Activated naive CD8-positive, alpha-beta T cell treated with anti-CD3 and anti-CD28 coated beads, Interleukin-2, amount 50 U/mL, for 24 hours (primary cell): ENCODE measurements around the gene PDXDC1.
A peak's percentile ranks its signal among the peaks of the same experiment; 100 is the strongest.
"Not testable (repeated sequence)": the region's sequence is repeated elsewhere in the genome, so short reads cannot be mapped to it uniquely, and the experiment has no call there.

Experiments used
- ATAC-seq: fragments of 150-1000 bp; cut with Tn5 transposase; one replicate; pipeline ENCODE4 v1.10.0; 2021
- DNase-seq: peaks from one replicate; pipeline ENCODE4 v3.0.0; 2021
- H3K27ac Mint-ChIP-seq: one replicate; pipeline ENCODE4 v1.8.0; 2021; ENCODE audit warnings: mild to moderate bottlenecking, mixed read lengths
- H3K27me3 Mint-ChIP-seq: one replicate; pipeline ENCODE4 v1.8.0; 2021; ENCODE audit warnings: mixed read lengths
- H3K36me3 Mint-ChIP-seq: one replicate; pipeline ENCODE4 v1.8.0; 2021; ENCODE audit warnings: low read depth, mixed read lengths
- H3K4me1 Mint-ChIP-seq: one replicate; pipeline ENCODE4 v1.8.0; 2021; ENCODE audit warnings: mixed read lengths
- H3K4me3 Mint-ChIP-seq: one replicate; pipeline ENCODE4 v1.8.0; 2021; ENCODE audit warnings: mild to moderate bottlenecking, moderate library complexity, mixed read lengths
- H3K9me3 Mint-ChIP-seq: one replicate; pipeline ENCODE4 v1.8.0; 2021; ENCODE audit warnings: mixed read lengths

The PDXDC1 gene, protein sequence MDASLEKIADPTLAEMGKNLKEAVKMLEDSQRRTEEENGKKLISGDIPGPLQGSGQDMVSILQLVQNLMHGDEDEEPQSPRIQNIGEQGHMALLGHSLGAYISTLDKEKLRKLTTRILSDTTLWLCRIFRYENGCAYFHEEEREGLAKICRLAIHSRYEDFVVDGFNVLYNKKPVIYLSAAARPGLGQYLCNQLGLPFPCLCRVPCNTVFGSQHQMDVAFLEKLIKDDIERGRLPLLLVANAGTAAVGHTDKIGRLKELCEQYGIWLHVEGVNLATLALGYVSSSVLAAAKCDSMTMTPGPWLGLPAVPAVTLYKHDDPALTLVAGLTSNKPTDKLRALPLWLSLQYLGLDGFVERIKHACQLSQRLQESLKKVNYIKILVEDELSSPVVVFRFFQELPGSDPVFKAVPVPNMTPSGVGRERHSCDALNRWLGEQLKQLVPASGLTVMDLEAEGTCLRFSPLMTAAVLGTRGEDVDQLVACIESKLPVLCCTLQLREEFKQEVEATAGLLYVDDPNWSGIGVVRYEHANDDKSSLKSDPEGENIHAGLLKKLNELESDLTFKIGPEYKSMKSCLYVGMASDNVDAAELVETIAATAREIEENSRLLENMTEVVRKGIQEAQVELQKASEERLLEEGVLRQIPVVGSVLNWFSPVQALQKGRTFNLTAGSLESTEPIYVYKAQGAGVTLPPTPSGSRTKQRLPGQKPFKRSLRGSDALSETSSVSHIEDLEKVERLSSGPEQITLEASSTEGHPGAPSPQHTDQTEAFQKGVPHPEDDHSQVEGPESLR

DNA sequence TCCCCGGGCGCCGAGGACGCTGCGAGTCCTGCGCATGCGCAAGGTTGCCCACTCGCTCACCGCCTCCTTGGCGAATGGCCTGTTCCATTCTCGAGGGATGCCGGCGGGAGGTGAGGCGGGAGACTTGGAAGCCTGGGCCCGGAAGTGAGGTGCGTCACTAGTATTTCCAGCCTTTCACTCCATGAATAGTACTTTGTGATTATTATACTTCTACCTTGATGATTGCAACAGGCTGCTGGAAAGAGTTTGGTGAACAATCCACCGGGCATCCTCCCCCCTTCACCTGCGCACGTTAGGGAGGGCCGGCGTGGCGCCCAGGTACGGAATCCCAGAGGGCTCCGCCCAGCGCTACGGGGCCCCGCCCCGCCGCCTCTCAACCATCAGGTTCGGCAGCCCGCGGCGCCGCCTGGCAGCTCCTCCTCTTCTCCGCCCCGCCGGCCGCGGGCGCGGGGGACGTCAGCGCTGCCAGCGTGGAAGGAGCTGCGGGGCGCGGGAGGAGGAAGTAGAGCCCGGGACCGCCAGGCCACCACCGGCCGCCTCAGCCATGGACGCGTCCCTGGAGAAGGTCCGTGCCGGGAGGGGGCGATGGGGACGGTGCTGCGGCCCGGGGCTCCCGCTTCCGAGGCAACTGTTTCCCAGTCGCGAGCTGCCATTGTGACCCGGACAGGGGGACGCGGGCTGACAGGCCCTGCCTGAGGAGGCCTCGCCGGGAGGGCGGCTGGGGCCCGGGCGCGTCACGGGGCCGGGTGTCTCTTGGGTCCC, at the start of gene PDXDC1:
TSS of gene PDXDC1 (plus strand) at position 371 of the 762 bp plus-strand sequence. CDS start at position 545, 174 bp downstream.
- not testable (repeated sequence) for H3K27me3 Mint-ChIP-seq, H3K36me3 Mint-ChIP-seq, H3K9me3 Mint-ChIP-seq
- ATAC-seq (peak; percentile 97), DNase-seq (peak; percentile 99)
- peak within 1 kb of the TSS; percentile 87 for H3K4me3 Mint-ChIP-seq
- peak within 1 kb of the TSS; percentile 85 for H3K27ac Mint-ChIP-seq
- peaks cover 27% of the 10 kb centered on the region for H3K4me1 Mint-ChIP-seq

DNA sequence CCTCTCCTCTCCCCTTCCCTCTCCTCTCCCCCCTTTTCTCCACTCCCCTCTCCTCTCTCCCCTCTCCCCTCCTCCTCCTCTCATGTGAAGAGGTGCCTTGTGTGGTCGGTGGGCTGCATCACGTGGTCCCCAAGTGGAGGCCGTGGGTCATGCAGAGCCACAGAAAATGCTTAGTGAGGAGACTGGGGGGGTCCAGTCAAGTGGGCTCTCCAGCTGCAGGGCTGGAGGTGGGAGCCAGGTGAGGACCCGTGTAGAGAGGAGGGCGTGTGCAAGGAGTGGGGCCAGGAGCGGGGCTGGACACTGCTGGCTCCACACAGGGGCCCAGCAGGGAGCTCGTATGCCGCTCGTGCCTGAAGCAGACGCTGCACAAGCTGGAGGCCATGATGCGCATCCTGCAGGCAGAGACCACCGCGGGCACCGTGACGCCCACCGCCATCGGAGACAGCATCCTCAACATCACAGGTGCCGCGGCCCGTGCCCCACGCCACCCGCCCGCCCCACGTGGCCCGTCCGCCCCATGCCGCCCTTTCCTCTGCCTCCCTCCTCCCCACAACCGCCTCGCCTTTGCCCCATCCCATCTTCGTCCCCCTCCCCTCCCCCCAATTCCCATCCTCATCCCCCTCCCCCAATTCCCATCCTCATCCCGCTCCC, 46.6 kb upstream of the PDXDC1 start:
- DNase-seq, H3K4me3 Mint-ChIP-seq: not testable (repeated sequence)

DNA sequence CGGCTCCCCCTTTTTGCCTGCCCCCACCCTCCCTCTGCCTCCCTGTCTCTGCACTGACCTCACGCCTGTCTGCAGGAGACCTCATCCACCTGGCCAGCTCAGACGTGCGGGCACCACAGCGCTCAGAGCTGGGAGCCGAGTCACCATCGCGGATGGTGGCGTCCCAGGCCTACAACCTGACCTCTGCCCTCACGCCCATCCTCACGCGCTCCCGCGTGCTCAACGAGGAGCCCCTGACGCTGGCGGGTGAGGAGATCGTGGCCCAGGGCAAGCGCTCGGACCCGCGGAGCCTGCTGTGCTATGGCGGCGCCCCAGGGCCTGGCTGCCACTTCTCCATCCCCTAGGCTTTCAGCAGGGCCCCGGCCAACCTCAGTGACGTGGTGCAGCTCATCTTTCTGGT, 45.6 kb upstream of the PDXDC1 start:
- H3K9me3 Mint-ChIP-seq, H3K27ac Mint-ChIP-seq, H3K4me3 Mint-ChIP-seq, H3K27me3 Mint-ChIP-seq, DNase-seq, H3K4me1 Mint-ChIP-seq, H3K36me3 Mint-ChIP-seq, ATAC-seq: not testable (repeated sequence)

More for the DNA sequence above, 46.6 kb upstream of the PDXDC1 start:
- peak; percentile 46 for ATAC-seq
- not testable (repeated sequence) for H3K9me3 Mint-ChIP-seq, H3K27me3 Mint-ChIP-seq, H3K27ac Mint-ChIP-seq, H3K4me1 Mint-ChIP-seq, H3K36me3 Mint-ChIP-seq

DNA sequence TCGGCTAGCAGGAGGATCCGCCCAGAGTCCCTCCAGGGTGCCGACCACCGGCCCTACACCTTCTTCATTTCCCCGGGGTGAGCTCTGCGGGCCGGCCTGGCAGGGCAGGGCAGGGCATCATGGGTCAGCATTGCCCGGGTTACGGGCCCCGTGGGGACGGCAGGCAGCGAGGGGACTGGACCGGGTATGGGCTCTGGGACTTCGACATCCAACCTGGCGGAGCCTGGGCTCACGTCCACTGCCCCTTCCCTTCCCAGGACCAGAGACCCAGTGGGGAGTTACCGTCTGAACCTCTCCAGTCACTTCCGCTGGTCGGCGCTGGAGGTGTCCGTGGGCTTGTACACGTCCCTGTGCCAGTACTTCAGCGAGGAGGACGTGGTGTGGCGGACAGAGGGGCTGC, 44.6 kb upstream of the PDXDC1 start:
- H3K4me3 Mint-ChIP-seq, H3K36me3 Mint-ChIP-seq, H3K4me1 Mint-ChIP-seq, H3K27me3 Mint-ChIP-seq, H3K27ac Mint-ChIP-seq, H3K9me3 Mint-ChIP-seq, ATAC-seq, DNase-seq: not testable (repeated sequence)

DNA sequence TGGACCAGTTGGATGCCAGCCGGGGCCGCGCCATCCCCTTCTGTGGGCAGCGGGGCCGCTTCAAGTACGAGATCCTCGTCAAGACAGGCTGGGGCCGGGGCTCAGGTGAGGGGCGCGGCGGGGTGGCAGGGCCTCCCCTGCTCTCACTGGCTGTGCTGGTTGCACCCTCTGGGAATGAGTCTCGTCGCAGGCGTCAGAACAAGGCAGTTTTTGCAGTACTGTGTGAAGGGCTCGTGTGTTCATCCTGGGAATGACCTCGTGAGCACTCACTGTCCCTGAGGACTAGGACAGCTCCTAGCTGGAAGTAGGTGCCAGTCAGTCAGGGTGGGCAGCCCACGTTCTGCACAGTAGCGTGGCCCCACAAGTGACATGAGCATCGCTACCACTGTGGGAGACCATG, 43.9 kb upstream of the PDXDC1 start:
- H3K9me3 Mint-ChIP-seq, H3K4me1 Mint-ChIP-seq, DNase-seq, H3K36me3 Mint-ChIP-seq, H3K27me3 Mint-ChIP-seq, ATAC-seq, H3K27ac Mint-ChIP-seq, H3K4me3 Mint-ChIP-seq: not testable (repeated sequence)

DNA sequence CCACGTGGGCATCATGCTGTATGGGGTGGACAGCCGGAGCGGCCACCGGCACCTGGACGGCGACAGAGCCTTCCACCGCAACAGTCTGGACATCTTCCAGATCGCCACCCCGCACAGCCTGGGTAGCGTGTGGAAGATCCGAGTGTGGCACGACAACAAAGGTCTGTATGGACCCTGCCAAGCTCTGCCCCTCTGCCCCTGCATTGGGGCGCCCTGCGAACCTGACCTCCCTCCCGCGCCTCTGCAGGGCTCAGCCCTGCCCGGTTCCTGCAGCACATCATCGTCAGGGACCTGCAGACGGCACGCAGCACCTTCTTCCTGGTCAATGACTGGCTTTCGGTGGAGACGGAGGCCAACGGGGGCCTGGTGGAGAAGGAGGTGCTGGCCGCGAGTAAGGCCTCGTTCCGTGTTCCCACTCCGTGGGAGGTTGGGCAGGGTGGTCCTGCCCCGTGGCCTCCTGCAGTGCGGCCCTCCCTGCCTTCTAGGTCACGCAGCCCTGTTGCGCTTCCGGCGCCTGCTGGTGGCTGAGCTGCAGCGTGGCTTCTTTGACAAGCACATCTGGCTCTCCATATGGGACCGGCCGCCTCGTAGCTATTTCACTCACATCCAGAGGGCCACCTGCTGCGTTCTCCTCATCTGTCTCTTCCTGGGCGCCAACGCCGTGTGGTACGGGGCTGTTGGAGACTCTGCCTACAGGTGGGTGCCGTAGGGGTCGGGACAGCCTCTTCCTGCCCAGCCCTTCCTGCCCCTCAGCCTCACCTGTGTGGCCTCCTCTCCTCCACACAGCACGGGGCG, 42.0 kb upstream of the PDXDC1 start:
- ATAC-seq, H3K4me1 Mint-ChIP-seq, H3K4me3 Mint-ChIP-seq, H3K27ac Mint-ChIP-seq, H3K9me3 Mint-ChIP-seq, DNase-seq, H3K27me3 Mint-ChIP-seq, H3K36me3 Mint-ChIP-seq: not testable (repeated sequence)

DNA sequence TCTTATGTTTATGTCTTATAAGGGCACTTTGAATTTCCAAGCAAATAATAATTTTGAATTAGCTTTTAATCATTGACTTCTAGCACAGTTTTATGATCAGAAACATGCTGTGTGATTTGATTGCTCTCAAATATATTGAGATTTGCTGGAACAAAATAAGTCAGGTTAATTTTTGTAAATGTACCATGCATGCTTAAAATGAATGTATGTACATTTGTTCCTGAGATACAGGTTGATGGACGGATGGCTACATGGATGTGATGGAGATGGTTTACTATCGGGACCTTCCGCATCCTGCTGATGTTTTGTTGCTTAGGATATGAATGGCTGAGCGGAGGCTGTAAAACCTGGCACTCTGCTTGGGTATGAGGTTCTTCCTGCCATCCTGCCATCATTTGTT, 37.7 kb upstream of the PDXDC1 start, which contains the start of gene NPIPA1:
TSS of gene NPIPA1 (plus strand) at position 301 of the 400 bp plus-strand sequence. CDS start at position 301, 0 bp downstream.
- not testable (repeated sequence) for H3K4me3 Mint-ChIP-seq, H3K4me1 Mint-ChIP-seq, H3K36me3 Mint-ChIP-seq, ATAC-seq, H3K27me3 Mint-ChIP-seq, H3K9me3 Mint-ChIP-seq, DNase-seq, H3K27ac Mint-ChIP-seq

DNA sequence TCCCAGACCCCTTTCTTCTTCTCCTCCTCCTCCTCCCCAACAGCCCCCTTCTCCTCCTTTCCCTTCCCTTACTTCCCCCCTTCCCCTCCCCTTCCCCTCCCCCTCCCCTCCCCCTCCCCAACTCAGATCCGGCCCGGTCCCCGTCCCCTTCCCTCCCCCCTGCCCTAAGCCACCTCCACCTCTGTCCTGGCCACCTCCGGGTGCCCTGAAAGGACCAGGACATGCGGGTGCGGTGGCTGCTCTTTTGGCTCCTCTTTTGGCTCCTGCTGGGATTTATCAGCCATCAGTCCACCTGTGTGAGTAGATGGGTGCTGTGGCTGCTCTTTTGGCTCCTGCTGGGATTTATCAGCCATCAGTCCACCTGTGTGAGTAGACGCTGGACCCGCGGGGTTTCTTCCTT, 36.8 kb upstream of the PDXDC1 start:
- not testable (repeated sequence) for ATAC-seq, H3K4me1 Mint-ChIP-seq, H3K27ac Mint-ChIP-seq, H3K27me3 Mint-ChIP-seq, H3K4me3 Mint-ChIP-seq, H3K9me3 Mint-ChIP-seq, H3K36me3 Mint-ChIP-seq, DNase-seq

DNA sequence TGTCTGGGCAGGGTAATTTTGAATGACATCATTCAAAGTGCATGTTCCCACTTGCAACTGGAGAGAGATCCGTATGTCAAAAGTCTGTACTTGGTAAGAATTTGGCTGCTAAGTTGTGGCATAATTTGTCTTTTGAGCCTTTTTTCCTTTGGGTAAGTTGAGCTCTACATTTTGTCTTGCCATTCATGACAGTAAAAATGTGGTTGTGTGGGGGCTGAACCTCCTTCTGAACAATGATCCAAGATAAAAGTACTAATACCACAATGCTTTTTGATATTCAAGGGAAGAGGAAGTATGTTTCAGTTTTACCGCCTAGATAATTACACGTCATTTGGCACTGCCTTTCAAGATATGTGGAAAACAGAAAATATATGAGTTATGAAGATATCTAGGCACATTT, 32.1 kb upstream of the PDXDC1 start:
- not testable (repeated sequence) for H3K27me3 Mint-ChIP-seq, H3K36me3 Mint-ChIP-seq, ATAC-seq, DNase-seq, H3K27ac Mint-ChIP-seq, H3K9me3 Mint-ChIP-seq, H3K4me1 Mint-ChIP-seq, H3K4me3 Mint-ChIP-seq

DNA sequence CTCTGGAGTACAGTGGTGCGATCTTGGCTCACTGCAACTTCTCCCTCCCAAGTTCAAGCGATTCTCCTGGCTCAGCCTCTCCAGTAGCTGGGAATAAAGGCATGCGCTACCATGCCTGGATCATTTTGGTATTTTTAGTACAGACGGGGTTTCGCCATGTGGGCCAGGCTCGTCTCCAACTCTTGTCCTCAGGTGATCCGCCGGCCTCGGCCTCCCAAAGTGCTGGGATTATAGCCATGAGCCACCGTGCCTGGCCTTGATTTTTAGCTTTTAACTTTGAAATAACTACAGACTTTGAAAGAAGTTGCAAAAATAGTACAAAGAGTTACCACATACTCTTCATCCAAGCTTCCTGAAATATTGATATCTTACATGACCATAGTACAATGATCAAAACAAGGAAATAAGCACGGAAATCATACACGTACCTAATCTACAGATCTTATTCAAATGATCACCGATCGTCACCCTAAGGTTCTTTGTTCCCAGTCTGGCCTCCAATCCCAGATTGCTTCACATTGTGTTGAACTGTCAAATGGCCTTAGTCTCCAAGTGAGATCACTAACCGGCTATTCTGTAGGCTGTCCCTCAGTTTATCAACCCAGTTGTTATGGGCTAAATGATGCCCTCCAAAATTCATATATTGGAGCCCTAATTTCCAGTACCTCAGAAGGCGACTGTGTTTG, 19.1 kb upstream of the PDXDC1 start:
- H3K27me3 Mint-ChIP-seq: no peaks in the 10 kb centered on the region
- H3K4me1 Mint-ChIP-seq: no peaks in the 10 kb centered on the region
- no peak overlapping the region for H3K27ac Mint-ChIP-seq
- H3K36me3 Mint-ChIP-seq: no peaks in the 10 kb centered on the region
- DNase-seq: no peak
- no peak overlapping the region for H3K4me3 Mint-ChIP-seq
- no peak for ATAC-seq
- H3K9me3 Mint-ChIP-seq: no peaks in the 10 kb centered on the region

DNA sequence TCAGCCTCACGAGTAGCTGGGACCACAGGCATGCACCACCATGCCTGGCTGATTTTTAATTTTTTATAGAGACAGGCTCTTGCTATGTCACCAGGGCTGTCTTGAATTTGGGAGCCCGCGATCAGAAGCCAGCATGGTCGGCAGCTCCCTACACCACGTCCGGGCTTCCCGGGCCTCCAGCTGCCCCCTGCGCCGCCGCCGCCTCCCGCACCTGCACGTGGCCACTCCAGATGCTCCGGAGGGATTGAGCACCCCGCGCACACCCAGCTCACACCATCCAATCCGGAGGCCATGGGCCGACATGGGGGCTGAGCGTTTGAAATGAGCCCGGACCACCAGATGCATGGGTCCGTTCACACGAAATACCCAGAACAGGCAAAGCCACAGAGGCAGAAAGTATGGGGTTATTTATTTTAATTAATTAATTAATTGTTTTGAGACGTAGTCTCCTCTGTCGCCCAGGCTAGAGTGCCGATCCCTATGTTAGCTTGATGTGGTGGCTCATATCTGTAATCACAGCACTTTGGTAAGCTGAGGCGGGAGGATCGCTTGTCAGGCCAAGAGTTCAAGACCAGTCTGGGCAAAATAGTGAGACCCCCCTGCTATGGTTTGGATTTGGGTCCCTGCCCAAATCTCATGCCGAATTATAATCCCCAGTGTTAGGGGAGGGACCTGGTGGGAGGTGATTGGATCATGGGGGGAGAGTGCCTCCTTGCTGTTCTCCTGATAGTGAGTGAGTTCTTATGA, 17.1 kb upstream of the PDXDC1 start:
- Mint-ChIP-seq H3K4me1 (no peaks in the 10 kb centered on the region), H3K27ac (no peak overlapping the region), H3K36me3 (no peaks in the 10 kb centered on the region), H3K27me3 (peaks cover 3% of the 10 kb centered on the region), H3K4me3 (no peak overlapping the region), H3K9me3 (peaks cover 2% of the 10 kb centered on the region)
- DNase-seq: no peak
- ATAC-seq: no peak

DNA sequence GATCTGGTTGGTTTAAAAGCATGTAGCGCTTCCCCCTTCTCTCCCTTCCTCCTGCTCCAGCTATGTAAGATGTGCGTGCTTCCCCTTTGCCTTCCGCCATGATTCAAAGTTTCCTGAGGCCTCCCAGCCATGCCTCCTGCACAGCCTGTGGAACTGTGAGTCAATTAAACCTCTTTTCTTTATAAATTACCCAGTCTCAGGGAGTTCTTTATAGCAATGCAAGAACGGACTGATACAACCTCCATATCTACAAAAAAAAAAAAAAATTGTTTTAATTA, 16.6 kb upstream of the PDXDC1 start:
- H3K36me3 Mint-ChIP-seq: no peaks in the 10 kb centered on the region
- DNase-seq: no peak
- no peaks in the 10 kb centered on the region for H3K4me1 Mint-ChIP-seq
- H3K27me3 Mint-ChIP-seq: peaks cover 6% of the 10 kb centered on the region
- no peak overlapping the region for H3K27ac Mint-ChIP-seq
- H3K9me3 Mint-ChIP-seq: peaks cover 7% of the 10 kb centered on the region
- ATAC-seq: no peak
- no peak overlapping the region for H3K4me3 Mint-ChIP-seq

DNA sequence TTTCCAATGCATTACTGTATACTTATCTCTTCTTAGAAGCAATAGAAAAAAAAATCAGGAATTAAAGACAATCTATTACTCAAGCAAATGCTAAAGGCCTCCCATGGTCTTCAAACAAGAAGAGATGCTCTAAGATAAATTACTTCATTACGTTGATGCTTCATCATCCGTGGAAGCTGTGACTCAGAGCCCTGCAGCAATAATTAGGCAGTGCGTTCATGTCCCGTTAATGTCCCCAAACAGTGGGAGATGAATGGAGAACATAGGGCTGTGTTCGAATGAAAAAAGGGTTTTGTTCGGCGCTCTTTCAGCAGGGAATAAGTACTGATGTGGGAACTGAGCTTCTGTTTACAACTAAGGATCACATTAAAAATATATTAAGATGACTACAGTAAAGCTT, 15.9 kb upstream of the PDXDC1 start:
- H3K36me3 Mint-ChIP-seq: no peaks in the 10 kb centered on the region
- ATAC-seq (no peak), DNase-seq (no peak)
- peaks cover 7% of the 10 kb centered on the region for H3K9me3 Mint-ChIP-seq
- no peaks in the 10 kb centered on the region for H3K4me1 Mint-ChIP-seq
- H3K4me3 Mint-ChIP-seq: no peak overlapping the region
- H3K27ac Mint-ChIP-seq: no peak overlapping the region
- peaks cover 10% of the 10 kb centered on the region for H3K27me3 Mint-ChIP-seq
